Measurements from ENCODE around the gene PYCR2.
"Not testable (repeated sequence)": the region's sequence is repeated elsewhere in the genome, so short reads cannot be mapped to it uniquely, and the experiment has no call there.

Gene PYCR2

GRCh38 chr1:225888898-225889601 is 35.0 kb downstream of the PYCR2 start, which contains the start of gene LEFTY1:
Gene LEFTY1 (minus strand): TSS chr1:225889146. CDS start chr1:225889066, 80 bp downstream.
- DNase-seq = no peak

DNA sequence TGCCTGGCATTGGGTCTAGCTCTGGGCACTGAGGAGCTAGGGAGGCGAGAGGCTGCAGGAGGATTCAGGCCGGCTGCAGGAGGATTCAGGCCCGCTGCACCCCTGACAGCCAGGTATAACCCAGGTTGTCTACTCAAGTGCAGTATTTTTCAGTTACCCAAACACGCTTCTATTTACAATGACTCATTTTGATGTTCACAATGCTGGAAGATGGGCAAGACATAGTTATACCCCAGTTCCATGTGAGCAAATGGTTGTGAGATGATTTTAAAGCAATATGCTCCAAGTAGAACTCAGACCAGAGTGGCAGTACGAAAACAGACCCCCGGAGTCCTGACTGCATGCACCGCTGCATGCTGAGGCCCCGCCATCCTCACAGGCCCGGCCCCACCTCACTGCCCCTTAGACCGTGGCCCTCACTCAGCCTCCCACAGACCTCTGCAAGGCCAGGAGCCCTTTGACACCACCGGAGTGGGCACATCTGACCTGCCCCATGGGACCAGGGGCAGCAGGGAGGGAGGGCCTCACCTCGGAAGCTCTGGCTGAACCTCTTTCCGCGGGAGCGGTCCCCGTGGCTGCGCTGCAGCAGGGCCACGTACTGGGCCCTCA is 35.7 kb downstream of the PYCR2 start:
- no peak for DNase-seq

DNA sequence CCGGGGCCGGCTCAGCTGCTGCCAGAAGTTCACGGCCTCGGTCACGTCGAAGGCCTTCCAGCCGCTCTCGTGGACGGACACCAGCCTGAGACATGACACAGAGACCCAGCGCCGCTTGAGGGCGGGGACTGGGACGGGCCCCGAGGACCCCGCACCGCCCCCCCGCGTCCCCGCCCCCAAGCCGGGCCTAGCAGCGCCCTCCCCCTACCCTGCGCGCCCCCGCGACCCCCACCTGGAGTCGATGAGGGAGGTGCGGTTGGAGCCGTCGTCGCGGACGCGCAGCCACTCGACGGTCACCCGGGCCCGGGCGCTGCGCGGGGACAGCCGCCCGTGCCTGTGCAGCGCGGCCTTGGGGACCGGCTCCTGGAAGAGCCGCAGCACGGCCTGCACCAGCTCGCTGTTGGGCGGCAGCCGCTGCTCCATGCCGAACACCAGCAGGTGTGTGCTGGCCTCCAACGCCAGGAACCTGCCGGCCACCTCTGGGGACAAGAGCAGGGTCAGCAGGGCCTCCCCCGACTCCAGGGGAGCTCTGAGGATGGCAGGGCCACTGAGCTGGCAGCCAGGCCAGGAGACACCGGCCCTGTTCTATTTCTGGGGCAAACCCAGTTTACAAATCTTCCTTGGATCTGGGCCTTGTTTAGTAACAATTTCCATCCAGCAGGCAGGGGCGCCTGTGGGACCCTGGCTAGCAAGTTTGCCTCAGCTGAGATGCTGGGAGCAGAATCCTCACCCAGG is 36.3 kb downstream of the PYCR2 start:
- DNase-seq = not testable (repeated sequence)

- DNase-seq = no peak
Measured at GRCh38 chr1:225887030-225887314, 37.1 kb downstream of the PYCR2 start.

DNA sequence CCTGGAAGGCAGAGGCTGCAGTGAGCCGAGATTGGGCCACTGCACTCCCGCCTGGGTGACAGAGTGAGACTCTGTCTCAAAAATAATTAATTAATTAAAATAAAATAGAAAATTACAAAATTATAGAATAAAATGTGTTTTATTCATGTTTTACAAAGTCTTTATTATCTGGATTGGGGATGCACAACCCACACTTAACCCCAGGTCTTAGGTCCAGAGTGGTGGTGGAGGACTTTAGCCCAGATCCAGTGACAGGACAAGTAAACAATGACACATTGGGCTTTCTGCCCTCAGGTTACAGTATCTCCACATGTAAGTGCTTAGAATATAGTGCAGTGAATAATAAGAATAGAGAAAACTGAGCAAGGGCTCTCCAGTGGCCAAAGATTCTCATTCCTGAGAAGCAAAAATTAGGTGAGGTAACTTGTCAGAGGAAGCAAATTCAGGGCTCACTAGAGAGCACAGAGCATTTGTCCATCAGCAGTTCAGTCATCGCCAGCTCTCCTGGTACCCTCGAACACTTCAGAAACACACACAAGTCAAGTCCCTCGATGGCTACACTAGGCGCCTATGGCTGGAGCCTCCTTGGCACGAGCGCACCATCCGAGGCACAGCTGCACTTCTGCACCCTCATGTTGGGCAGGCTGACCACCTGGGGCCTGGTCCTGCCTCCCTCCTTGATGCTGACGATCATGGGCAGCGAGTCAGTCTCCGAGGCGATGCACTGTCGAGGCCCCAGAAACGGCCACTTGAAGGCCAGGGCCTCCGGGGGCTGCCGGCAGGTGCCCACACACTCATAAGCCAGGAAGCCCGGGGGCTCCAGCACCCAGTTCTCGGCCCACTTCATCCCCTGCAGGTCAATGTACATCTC is 37.7 kb downstream of the PYCR2 start:
- DNase-seq = no peak

DNA sequence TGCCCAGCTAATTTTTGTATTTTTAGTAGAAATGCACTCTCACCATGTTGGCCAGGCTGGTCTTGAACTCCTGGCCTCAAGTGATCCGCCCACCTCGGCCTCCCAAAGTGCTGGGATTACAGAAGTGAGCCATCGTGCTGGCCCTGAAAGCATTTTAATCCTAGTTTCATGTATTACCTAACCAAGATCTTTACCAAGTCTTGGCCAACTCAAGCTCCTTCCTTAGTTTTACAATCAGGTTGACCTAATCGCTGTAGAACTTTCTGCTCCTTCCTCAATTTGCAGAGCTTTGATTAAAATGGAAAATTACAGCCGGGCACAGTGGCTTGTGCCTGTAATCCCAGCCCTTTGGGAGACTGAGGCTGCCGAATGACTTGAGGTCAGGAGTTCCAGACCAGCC is 38.7 kb downstream of the PYCR2 start:
- DNase-seq = no peak

DNA sequence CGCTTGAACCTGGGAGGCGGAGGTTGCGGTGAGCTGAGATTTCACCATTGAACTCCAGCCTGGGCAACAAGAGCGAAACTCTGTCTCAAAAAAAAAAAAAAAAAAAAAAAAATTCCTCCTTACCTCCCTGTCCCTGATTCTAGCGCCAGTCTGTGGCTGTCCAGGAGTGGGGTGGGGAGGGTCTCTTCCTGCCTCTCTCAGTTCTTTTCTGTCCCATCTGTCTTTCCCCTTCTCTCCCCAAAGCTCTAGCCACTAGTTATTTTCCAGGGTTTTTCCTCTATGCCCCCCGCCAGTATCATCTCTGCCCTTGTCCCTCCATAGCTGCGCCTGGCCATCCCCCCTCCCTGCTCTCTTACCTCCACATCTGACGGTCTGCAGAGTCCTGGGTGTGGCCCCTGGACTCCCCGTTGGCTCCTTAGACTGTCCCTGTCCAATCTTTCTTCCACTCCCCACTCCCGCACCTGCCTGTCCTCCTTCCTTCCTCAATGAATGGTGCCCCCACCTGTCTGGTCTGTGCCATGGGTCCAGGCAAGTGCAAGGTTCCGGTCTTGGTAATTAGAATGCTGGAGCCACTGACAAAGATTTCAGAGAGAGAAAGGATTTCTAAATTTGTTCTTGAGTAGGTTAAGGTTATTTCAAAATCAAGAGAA is 40.3 kb downstream of the PYCR2 start:
- DNase-seq = no peak

- DNase-seq = no peak
Measured at GRCh38 chr1:225882694-225883615, 41.1 kb downstream of the PYCR2 start.

DNA sequence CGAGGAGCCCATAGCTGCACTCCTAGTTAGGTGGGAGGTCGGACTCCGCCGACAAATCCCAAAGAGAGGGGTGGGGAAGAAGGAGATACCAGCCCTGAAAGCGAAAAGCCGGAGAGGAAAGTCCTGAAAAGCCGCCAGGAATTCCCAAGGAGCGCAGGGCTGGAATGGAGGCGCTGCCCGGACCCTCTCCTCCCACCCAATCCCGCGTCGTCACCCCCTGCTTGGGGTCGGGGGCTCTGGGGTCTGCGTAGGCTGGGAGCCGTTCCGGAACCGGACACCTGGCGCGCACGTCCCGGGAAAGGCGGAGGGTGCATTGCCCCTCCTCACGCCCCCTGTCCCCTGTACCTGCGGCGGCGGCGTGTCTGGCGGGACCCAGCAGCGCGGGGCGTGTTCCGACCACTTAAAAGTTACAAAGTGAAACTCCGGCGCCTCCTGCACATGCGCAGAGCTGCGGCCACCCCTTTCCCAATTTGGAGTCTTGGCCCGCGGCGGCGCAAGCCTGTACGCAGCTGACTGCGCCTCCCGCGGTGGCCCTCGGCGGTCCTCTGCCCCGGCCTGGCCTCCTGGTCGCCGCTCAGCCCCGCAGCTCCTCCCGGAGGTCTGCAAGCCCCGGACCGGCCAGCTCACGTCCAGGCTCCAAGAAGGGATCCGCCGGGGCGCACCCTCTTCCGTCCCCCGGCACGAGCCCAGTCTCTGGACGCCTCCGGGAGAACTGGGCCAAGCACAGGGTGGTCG is 41.9 kb downstream of the PYCR2 start, which contains the start of gene TMEM63A:
TSS of gene TMEM63A (minus strand) at position 422 of the 735 bp plus-strand sequence. CDS start 4,800 bp downstream, outside the sequence.
- no peak for DNase-seq

- DNase-seq = no peak
Measured at GRCh38 chr1:225881081-225881958, 42.7 kb downstream of the PYCR2 start.

DNA sequence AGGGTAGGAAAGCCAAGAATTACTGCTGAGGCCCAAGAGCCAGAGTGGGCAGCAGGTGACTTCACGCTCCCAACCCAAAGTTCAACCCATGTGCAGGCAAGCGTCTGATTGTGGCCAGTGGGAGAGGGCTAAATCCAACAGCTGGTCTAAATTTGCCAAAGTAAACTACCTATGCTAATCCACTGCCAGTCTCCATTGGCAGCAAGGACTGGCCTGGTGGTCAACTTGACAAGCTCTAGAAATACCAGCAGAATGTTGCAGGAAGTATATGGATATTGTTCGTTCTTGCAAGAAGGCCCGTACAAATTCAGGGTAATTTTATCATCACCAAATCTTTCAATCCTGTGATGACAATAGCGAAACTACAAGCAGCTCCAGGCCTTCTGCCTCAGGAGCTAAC is 43.4 kb downstream of the PYCR2 start:
- DNase-seq = no peak

GRCh38 chr1:225880222-225880588 is 43.8 kb downstream of the PYCR2 start:
- DNase-seq = no peak

- no peak for DNase-seq
Measured at GRCh38 chr1:225879521-225880221, 44.4 kb downstream of the PYCR2 start.

GRCh38 chr1:225878282-225878681 is 45.8 kb downstream of the PYCR2 start:
- no peak for DNase-seq

- no peak for DNase-seq
Measured at GRCh38 chr1:225877580-225877979, 46.5 kb downstream of the PYCR2 start.

DNA sequence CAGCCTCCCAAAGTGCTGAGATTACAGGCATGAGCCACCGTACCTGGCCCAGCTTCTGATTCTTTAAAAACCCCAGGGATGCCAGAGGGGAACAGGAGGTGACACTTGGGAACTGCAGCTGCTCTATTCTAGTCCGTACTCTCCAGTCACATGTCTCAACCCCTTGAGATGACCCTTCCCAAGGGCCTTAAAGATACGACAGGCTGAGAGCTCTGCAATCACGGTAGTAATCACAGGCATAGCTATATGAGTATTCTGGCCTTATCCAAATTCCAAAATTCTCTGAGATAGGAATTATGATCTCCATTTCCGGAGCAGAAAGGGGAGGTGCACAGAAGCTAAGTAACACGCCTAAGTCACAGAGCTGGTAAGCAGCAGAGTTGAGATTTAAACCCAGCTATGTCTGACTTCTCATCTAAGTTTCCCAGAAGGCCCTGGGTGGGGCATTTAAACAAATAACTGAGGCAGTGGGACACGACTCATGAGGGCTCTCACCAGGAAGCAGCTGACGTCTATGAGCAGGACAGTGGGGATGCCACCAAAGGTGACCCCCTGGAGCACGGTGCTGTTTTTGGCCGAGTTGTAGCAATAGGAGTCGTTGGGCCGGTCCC is 47.0 kb downstream of the PYCR2 start:
- no peak for DNase-seq

DNA sequence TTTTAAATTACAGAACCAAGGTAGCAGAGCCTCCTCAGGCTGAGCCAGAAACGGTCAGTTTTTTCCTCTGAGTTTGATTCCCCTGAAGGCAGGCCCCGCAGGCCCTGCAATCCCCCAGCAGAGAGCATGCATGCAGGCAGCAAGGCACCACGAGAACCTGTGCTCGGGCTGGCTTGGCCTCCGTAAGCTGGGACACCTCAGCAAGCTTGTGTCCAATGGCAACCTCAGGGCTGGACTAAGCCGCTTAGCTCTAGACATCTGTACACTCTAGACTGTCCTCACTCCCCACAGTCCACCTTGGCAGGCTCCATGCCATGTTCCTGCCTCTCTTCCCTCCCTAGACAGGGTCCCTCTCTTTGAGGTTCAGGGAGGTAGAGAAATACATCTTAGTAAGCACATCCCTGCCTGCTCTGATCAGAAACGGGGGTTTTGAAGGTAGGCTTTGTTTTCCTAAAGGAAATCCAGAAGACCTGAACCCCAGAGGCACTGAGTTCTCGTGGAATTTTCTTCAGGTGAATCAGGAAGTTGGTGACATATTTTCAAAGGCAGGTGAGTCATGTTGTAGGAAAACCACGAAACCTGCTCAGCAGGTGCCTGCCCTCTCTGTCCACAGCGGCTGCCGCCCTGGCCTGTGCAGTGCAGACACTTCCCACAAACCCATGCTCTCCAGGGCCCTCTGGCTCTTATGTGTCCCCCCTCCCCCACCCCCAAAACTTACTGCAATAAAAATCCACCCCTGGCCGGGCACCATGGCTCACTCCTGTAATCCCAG is 48.8 kb downstream of the PYCR2 start:
- DNase-seq = no peak

DNA sequence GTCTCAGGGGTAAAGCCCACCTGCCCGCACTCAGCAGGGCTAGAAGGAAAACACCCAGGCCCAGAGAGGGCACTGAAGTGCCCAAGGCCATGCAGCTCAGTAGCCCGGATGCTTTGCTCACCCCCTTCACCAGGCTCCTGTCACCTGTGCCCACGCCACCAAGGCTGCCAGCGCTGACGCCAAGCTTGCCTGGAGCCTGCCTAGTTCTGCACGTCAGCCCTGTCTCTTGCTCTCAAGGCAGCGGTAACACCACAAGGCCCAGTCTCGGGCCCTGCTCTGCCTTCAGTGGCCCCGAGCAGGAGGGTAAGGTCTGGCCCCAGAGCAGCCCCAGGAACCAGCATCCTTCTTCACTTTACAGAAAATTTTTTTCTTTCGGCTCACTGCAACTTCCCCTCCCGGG is 49.6 kb downstream of the PYCR2 start:
- no peak for DNase-seq

All from NCI-H1105 treated with DMSO at 0.1 percent for 48 hours (cell line).